SH-SY5Y (cell line): Measurements from ENCODE around the gene AADAT.

Experiments used
- GATA2 ChIP-seq: IDR thresholded peaks from 2 replicates; pipeline ENCODE4 v1.6.1; 2011; ENCODE audit warnings: mild to moderate bottlenecking, low read depth, low read length
- GATA3 ChIP-seq: IDR thresholded peaks from 2 replicates; pipeline ENCODE4 v1.6.1; 2011; ENCODE audit warnings: low read depth, mild to moderate bottlenecking, low read length, moderate library complexity

GRCh38 chr4:170051402-170051801 is 38.4 kb downstream of the AADAT start:
- TF ChIP-seq GATA2 (no peak), GATA3 (no peak)
